HG03469 (cell line): ENCODE data around the gene LLGL2.
"Not testable (repeated sequence)": the region's sequence is repeated elsewhere in the genome, so short reads cannot be mapped to it uniquely, and the experiment has no call there.

Source experiments
- ATAC-seq: cut with Tn5 transposase; IDR thresholded peaks from one replicate; pipeline ENCODE4 v1.9.1; 2021; ENCODE audit warnings: mild to moderate bottlenecking, moderate library complexity, moderate number of reproducible peaks; ENCODE audit not compliant: unreplicated experiment

Gene LLGL2

GRCh38 chr17:75507733-75508719, 17.5 kb upstream of the LLGL2 start:
- no peak for ATAC-seq

GRCh38 chr17:75508931-75509361, 16.6 kb upstream of the LLGL2 start:
- no peak for ATAC-seq

- no peak for ATAC-seq
Observed at GRCh38 chr17:75509528-75510258, 15.8 kb upstream of the LLGL2 start.

GRCh38 chr17:75511270-75511609, 14.3 kb upstream of the LLGL2 start:
- no peak for ATAC-seq

- no peak for ATAC-seq
Observed at GRCh38 chr17:75511610-75512575, 13.6 kb upstream of the LLGL2 start.

GRCh38 chr17:75512926-75513640, 12.4 kb upstream of the LLGL2 start:
- no peak for ATAC-seq

GRCh38 chr17:75513641-75514000, 11.9 kb upstream of the LLGL2 start:
- no peak for ATAC-seq

- ATAC-seq, result no peak
Observed at GRCh38 chr17:75514299-75514918, 11.1 kb upstream of the LLGL2 start.

GRCh38 chr17:75514919-75515495, 10.5 kb upstream of the LLGL2 start:
- ATAC-seq, result no peak

GRCh38 chr17:75515496-75516254, 9.8 kb upstream of the LLGL2 start, which contains the start of gene CASKIN2:
Gene CASKIN2, minus strand, starts transcription at chr17:75515537. Its CDS starts 1,733 bp downstream, at chr17:75513804.
- no peak for ATAC-seq

GRCh38 chr17:75516255-75516618, 9.3 kb upstream of the LLGL2 start, which contains the start of gene TSEN54:
Gene TSEN54, plus strand, starts transcription at chr17:75516528. Its CDS starts 33 bp downstream, at chr17:75516561.
- ATAC-seq, result no peak

- no peak for ATAC-seq
Observed at GRCh38 chr17:75516619-75517296, 8.7 kb upstream of the LLGL2 start.

- ATAC-seq, result no peak
Observed at GRCh38 chr17:75517297-75517865, 8.1 kb upstream of the LLGL2 start.

- ATAC-seq, result no peak
Observed at GRCh38 chr17:75518201-75518600, 7.3 kb upstream of the LLGL2 start.

- no peak for ATAC-seq
Observed at GRCh38 chr17:75518983-75519537, 6.4 kb upstream of the LLGL2 start.

GRCh38 chr17:75520413-75520812, 5.1 kb upstream of the LLGL2 start:
- ATAC-seq, result not testable (repeated sequence)

- no peak for ATAC-seq
Observed at GRCh38 chr17:75521290-75521689, 4.2 kb upstream of the LLGL2 start.
